SW 1271 (cell line): ENCODE measurements around the gene PIAS1.

Source experiments
- DNase-seq, 2 experiments: peaks; one replicate each; lab custom pipeline; 2025; lab: John Stamatoyannopoulos, UW

PIAS1 gene

DNA sequence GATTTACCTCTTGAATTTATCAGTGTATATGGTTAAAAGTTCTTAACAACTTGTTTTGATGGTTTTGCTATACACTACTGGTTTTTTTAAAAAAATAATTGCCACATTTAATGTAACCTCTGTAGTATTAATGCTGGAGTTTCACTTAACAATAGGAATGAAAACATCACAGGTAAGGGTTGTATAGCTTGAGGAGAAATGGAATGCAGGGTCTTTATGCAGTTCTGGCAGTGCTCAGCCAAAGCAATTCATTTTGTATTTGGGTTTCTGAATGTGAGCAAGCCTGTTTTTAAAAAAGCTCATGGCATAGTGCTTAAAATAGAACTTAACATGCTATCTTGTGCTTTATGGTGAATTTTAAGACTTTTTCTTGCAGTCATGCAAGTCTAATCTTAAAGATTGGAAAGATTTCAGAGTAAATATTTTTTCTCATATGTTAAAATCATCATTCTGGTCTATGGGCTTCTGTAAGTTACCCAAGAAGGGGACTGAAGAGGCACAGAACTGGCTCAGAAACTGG is 8.9 kb downstream of the PIAS1 start:
- DNase-seq, result no peak

- no peak for DNase-seq
These were observed 9.5 kb downstream of the PIAS1 start for GRCh38 chr15:68063606-68064005.

DNA sequence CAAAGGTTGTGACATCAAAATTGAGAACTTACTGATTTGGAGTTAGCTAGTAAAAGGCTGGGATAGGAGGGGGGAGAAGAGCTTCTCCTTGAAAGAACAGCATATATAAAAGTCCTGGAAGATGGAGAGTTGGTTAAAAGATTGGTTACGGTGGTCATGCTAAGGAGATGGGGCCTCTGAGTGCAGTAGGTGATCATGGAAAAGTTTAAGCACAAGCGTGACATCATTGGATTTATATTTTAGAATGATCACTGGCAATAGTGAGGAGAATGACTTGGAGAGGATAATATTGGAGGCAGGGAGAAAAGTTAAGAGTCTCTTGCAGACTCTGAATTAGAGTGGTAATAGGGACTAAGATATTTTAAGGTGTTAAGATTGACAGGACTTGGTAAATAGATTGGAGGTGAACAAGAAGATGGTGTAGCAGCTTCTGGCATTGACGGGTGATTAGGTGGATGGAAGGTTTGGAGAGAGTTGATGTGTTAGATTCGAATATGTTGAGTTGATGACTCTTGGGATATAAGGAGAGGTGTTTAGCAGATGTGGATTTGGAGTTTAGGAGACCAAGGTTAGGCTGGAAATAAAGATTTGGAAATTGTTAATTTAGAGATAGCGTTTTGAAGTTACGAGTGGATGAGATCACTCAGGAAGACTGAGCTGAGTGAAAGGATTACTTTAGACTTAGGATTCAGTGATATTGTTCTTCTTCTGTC is 19.6 kb downstream of the PIAS1 start:
- no peak for DNase-seq

DNA sequence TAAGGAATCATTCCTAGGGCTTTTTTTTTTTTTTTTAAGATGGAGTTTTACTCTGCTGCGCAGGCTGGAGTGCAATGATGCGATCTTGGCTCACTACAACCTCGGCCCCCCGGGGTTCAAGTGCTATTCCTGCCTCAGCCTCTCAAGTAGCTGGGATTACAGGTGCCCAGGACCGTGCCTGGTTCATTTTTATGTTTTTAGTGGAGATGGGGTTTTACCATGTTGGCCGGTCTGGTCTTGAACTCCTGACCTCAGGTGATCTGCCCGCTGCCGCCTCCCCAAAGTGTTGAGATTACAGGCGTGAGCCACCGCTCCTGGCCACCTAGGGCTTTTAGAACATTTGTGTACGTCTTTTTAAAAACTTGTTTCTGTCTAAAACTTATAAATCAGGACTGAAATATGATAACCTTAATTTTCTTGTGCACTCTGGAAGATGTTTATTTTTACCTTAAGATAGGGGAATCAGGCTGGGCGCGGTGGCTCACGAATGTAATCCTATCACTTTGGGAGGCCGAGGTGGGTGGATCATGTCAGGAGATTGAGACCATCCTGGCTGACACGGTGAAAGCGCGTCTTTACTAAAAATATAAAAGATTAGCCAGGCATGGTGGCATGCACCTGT is 21.8 kb downstream of the PIAS1 start:
- DNase-seq, result no peak

GRCh38 chr15:68078365-68078764 is 24.2 kb downstream of the PIAS1 start:
- no peak for DNase-seq

- no peak for DNase-seq
These were observed 26.2 kb downstream of the PIAS1 start for GRCh38 chr15:68080334-68080733.

- no peak for DNase-seq
These were observed 26.7 kb downstream of the PIAS1 start for GRCh38 chr15:68080783-68081182.

- no peak for DNase-seq
These were observed 27.9 kb downstream of the PIAS1 start for GRCh38 chr15:68081869-68082505.

- no peak for DNase-seq
These were observed 28.6 kb downstream of the PIAS1 start for GRCh38 chr15:68082735-68083134.

DNA sequence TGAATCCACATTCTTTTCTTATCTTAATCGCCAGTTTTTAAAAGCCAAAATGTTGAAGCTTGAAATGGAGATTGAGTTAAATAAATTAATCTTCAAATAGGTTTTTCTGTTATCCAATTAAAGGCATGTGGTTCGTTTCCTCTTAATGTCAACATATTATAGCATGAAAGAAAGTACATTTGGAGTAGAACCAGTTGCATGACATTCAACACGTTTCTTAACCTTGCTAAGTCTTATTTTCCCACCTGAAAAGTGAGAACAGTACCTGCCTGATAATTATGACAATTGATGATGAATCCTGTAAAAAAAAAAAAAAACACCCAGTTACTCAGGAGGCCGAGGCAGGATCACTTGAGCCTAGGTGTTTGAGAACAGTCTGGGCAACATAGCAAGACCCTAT is 29.3 kb downstream of the PIAS1 start:
- DNase-seq, result no peak

- no peak for DNase-seq
These were observed 30.9 kb downstream of the PIAS1 start for GRCh38 chr15:68085052-68085451.

- no peak for DNase-seq
These were observed 37.6 kb downstream of the PIAS1 start for GRCh38 chr15:68091743-68092142.

GRCh38 chr15:68096099-68096498 is 42.0 kb downstream of the PIAS1 start:
- no peak for DNase-seq

DNA sequence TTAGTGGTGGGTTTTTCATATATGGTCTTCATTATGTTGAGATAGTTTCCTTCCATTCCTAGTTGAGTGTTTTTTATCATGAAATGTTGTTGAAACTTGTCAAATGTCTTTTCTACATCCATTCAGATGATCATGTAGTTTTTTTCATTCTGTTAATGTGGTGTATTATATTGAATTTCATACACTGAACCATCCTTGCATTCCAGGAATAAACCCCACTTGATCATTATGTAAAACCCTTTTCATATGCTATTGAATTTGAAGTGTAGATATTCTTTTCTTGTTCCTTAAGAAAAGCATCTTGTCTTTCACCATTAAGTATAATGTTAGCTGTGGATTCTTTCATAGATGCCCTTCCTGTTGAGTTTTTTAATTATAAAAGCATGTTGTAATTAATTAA is 42.9 kb downstream of the PIAS1 start:
- no peak for DNase-seq

GRCh38 chr15:68098465-68098864 is 44.4 kb downstream of the PIAS1 start:
- DNase-seq, result no peak

- no peak for DNase-seq
These were observed 46.1 kb downstream of the PIAS1 start for GRCh38 chr15:68100194-68100593.

DNA sequence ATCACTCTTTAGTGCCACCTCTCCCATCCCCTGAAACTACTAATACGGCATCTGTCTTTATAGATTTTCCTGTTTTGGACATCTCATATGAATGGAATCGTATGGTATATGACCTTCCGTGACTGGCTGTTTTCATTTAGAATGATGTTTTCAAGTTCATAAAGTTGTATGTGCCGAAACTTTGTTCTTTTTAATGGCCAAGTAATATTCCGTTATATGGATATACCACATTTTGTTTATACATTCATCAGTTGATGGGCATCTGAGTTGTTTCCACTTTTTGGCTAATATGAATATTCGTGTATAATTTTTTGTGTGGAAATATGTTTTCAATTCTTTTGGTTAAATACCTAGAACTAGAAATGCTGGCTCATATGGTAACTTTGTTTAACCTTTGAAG is 49.5 kb downstream of the PIAS1 start:
- DNase-seq, result no peak

DNA sequence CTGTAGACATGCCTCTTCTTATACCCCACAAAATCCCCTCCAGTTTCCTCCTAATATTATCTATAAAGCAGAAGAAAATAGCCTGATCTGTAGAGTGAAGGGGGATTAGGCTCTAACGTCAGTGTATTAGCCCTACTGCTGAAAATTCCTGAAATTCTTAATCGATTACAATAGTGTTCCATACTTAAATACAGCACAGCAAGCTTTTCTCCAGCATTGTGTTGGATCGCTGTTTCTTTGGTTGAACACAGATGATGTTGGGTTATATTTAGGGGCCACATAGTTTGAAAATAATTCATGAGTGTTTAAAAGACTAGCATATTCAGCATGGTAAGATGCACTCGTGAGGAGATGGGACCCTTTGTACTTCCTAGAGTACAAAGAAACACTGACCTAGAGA is 52.5 kb downstream of the PIAS1 start:
- DNase-seq, result no peak

GRCh38 chr15:68107142-68107541 is 53.0 kb downstream of the PIAS1 start:
- no peak for DNase-seq

DNA sequence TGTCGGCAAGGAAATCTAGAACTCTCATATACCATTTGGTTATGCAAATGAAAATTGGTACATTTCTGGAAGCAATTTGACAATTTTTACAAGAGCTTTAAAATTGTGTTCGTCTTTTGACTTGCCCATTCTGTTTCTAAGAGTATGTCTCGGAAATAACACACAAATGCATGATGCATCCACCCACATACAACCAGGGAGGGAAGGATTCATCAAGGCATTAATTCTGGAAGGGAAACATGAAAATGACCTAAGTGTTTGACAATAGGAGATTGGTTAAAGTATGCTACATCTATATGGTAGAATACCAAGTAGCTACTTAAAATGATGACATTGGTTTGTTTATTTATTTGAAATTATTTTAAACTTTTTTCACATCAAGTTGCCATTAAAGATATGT is 58.6 kb downstream of the PIAS1 start:
- DNase-seq, result no peak

DNA sequence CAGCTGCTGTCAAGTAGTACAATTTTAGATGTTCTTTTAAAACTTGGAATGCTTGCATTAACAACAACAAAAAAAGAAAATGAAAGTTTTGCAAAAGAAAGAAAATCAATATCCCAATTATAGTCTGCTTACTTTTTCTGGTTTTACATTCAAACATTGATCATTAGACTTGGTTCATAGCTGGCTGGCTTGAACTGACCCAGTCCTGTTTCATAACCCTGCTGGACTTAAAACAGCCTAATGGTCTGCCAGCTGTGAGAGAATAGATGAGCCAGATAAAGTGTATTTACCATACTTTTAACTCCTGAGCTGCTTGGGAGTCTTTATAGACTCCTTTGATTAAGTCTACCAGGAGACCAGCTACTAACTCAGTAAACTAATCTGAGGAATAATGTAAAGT is 59.2 kb downstream of the PIAS1 start:
- no peak for DNase-seq

DNA sequence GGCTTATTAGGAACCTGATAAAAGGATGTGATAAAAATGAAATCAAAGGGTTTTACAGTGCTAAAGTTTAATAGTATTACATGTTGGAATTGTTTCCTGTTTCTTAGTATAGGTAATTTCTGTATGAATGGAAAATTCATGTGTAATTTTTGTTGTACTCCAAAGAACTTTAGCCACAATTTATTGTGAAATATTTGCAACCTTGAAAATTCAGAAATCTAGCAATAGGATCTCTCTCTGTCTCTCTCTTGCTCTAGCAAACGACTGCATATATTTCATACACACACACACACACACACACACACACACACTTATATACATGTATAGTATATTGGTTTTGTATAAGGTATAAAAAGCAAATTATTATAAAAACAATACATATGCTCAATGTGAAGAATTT is 59.6 kb downstream of the PIAS1 start:
- no peak for DNase-seq

DNA sequence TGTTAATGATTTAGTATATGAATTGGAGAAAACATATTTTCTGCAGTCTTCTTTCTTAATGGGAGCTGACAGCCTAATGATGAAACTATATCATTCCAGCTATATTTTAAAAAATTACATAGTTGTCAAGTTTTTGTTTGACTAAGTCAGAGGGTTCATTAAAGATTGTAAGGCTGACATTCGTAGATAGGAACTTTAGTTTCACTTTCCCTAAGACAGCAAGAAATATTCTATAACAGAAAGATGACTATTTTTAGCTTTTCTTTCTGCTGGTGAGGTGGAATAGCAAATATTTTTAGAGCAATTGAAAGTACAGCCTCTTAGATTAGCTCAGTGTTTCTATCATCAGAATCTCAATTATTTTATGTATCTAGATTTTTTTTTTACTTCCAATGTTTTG is 60.2 kb downstream of the PIAS1 start:
- peak in 1 of 2 experiments; percentile 15 for DNase-seq
